Measurements from ENCODE around the gene CXCL14. TPM values are rescaled to one million over a fixed set of nuclear protein-coding genes. Genes with fewer than 3 reads are reported as not detected.

The CXCL14 gene
- polyA plus RNA-seq, 3 donors = 0.07 to 0.12 TPM; not detected in 1

DNA sequence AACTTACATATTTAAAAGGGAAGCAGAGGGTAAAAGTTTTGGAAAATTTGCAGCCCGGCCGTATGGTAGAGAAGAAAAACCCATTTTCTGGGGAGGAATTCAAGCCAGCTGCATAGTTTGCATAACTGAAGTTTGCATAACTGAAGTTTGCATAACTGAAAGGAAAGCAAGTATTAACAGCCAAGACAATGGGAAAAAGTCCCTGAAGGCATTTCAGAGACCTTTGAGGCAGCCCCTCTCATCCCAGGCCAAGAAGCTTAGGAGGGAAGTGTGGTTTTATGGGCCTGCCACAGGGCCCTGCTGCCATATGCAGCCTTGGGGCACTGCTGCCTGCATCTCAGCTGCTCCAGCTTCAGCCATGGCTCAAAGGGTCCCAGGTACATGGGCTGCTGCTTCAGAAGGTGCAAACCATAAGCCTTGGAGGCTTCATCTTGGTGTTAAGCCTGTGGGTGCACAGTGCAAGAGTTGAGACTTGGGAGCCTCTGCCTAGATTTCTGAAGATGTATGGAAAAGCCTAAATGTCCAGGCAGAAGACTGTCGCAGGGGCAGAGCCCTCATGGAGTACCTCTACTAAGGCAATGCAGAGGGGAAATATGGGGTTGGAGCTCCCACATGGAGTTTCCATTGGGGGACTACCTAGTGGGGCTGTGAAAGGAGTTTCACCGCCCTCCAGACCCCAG lies 36.9 kb upstream of the CXCL14 start:
- no peaks in the 10 kb centered on the region for H3K36me3 Mint-ChIP-seq
- intact Hi-C loops (cut with micrococcal nuclease) = no loop called here
- H3K27me3 ChIP-seq (ENCODE audit: control insufficient read depth in 2 of 2, insufficient read depth in 2 of 2, low read length in 2 of 2) = no peaks in the 10 kb centered on the region
- H3K36me3 ChIP-seq (replicated peaks in 1 of 2; ENCODE audit: control insufficient read depth in 1 of 2, insufficient read depth in 2 of 2, low read length in 2 of 2) = no peaks in the 10 kb centered on the region
- no peak overlapping the region for H3K9ac ChIP-seq (ENCODE audit: insufficient read depth, low read length, poor library complexity, severe bottlenecking)
- no peak for DNase-seq
- no peaks in the 10 kb centered on the region for H3K4me1 ChIP-seq (ENCODE audit: control insufficient read depth in 1 of 2, insufficient read depth in 2 of 2, low read length in 2 of 2)
- 86% methylated on average over 4 of the region's 4 CpGs for WGBS (ENCODE audit: insufficient coverage)
- no peaks in the 10 kb centered on the region for H4K20me1 ChIP-seq (ENCODE audit: insufficient read depth, low read length)
- peaks cover 12 to 21% (median 13%) of the 10 kb centered on the region in 3 donors for H3K27me3 Mint-ChIP-seq (ENCODE audit: low read depth in 3 of 3)
- no peak overlapping the region for H3K4me3 Mint-ChIP-seq
- no peak overlapping the region for H2AFZ ChIP-seq (ENCODE audit: insufficient read depth, low read depth, low read length, poor library complexity, severe bottlenecking)
- H3K27ac Mint-ChIP-seq = no peak overlapping the region
- peaks cover 15 to 38% (median 33%) of the 10 kb centered on the region in 7 donors for H3K9me3 Mint-ChIP-seq
- no peak overlapping the region for H3K4me3 ChIP-seq (replicated peaks in 1 of 3; ENCODE audit: low read depth in 2 of 3, low read length in 3 of 3)
- H3K79me2 ChIP-seq (ENCODE audit: insufficient read depth, low read length) = no peaks in the 10 kb centered on the region
- H3K27ac ChIP-seq (ENCODE audit: low read depth in 1 of 2, low read length in 2 of 2) = no peak overlapping the region
- H3K4me2 ChIP-seq (replicated peaks; ENCODE audit: extremely low read depth, low read length, poor library complexity, severe bottlenecking) = no peak overlapping the region
- no peaks in the 10 kb centered on the region for H3K4me1 Mint-ChIP-seq
- H3K9me3 ChIP-seq (replicated peaks in 1 of 2; ENCODE audit: control insufficient read depth in 1 of 2, insufficient read depth in 1 of 2, low read length in 2 of 2) = peaks cover 16 to 18% of the 10 kb centered on the region in 2 donors
- TF ChIP-seq, protein P1, sequence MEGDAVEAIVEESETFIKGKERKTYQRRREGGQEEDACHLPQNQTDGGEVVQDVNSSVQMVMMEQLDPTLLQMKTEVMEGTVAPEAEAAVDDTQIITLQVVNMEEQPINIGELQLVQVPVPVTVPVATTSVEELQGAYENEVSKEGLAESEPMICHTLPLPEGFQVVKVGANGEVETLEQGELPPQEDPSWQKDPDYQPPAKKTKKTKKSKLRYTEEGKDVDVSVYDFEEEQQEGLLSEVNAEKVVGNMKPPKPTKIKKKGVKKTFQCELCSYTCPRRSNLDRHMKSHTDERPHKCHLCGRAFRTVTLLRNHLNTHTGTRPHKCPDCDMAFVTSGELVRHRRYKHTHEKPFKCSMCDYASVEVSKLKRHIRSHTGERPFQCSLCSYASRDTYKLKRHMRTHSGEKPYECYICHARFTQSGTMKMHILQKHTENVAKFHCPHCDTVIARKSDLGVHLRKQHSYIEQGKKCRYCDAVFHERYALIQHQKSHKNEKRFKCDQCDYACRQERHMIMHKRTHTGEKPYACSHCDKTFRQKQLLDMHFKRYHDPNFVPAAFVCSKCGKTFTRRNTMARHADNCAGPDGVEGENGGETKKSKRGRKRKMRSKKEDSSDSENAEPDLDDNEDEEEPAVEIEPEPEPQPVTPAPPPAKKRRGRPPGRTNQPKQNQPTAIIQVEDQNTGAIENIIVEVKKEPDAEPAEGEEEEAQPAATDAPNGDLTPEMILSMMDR (IDR thresholded peaks at IDR 0.05) = no peak

DNA sequence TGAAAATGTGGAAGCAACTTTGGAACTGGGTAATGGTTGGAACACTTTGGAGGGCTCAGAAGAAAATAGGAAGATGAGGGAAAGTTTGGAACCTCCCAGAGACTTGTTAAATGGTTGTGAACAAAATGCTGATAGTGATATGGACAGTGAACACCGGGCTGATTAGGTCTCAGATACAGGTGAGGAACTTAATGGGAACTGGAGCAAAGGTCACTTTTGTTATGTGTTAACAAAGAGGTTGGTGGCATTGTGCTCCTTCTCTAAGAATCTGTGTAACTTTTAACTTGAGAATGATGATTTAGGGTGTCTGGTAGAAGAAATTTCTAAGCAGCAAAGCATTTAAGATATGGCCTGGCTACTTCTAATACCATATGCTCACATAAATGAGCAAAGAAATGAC lies 36.4 kb upstream of the CXCL14 start:
- no peak overlapping the region for H3K27ac ChIP-seq (ENCODE audit: low read depth in 1 of 2, low read length in 2 of 2)
- no peak overlapping the region for H3K9ac ChIP-seq (ENCODE audit: insufficient read depth, low read length, poor library complexity, severe bottlenecking)
- intact Hi-C loops (cut with micrococcal nuclease) = no loop called here
- no peaks in the 10 kb centered on the region for H4K20me1 ChIP-seq (ENCODE audit: insufficient read depth, low read length)
- no peak overlapping the region for H2AFZ ChIP-seq (ENCODE audit: insufficient read depth, low read depth, low read length, poor library complexity, severe bottlenecking)
- no peaks in the 10 kb centered on the region for H3K79me2 ChIP-seq (ENCODE audit: insufficient read depth, low read length)
- TF ChIP-seq, protein P1 (IDR thresholded peaks at IDR 0.05) = no peak
- H3K36me3 Mint-ChIP-seq = no peaks in the 10 kb centered on the region
- 80% methylated on average over 1 of the region's 1 CpG for WGBS (ENCODE audit: insufficient coverage)
- H3K27ac Mint-ChIP-seq = no peak overlapping the region
- no peak for DNase-seq
- H3K4me1 ChIP-seq (ENCODE audit: control insufficient read depth in 1 of 2, insufficient read depth in 2 of 2, low read length in 2 of 2) = no peaks in the 10 kb centered on the region
- H3K4me1 Mint-ChIP-seq = no peaks in the 10 kb centered on the region
- H3K4me3 ChIP-seq (replicated peaks in 1 of 3; ENCODE audit: low read depth in 2 of 3, low read length in 3 of 3) = no peak overlapping the region
- H3K4me2 ChIP-seq (replicated peaks; ENCODE audit: extremely low read depth, low read length, poor library complexity, severe bottlenecking) = no peak overlapping the region
- H3K9me3 Mint-ChIP-seq = peaks cover 11 to 37% (median 30%) of the 10 kb centered on the region in 7 donors
- H3K27me3 Mint-ChIP-seq (ENCODE audit: low read depth in 3 of 3) = peaks cover 12 to 21% (median 13%) of the 10 kb centered on the region in 3 donors
- no peaks in the 10 kb centered on the region for H3K36me3 ChIP-seq (replicated peaks in 1 of 2; ENCODE audit: control insufficient read depth in 1 of 2, insufficient read depth in 2 of 2, low read length in 2 of 2)
- no peak overlapping the region for H3K4me3 Mint-ChIP-seq
- no peaks in the 10 kb centered on the region for H3K27me3 ChIP-seq (ENCODE audit: control insufficient read depth in 2 of 2, insufficient read depth in 2 of 2, low read length in 2 of 2)
- peaks cover 14% of the 10 kb centered on the region in 2 donors for H3K9me3 ChIP-seq (replicated peaks in 1 of 2; ENCODE audit: control insufficient read depth in 1 of 2, insufficient read depth in 1 of 2, low read length in 2 of 2)

Data from CD14-positive monocyte (primary cell).